ENCODE results near the gene NPY.

GRCh38 chr7:24334627-24335026 lies 50.6 kb downstream of the NPY start:
- TF ChIP-seq, protein P1, sequence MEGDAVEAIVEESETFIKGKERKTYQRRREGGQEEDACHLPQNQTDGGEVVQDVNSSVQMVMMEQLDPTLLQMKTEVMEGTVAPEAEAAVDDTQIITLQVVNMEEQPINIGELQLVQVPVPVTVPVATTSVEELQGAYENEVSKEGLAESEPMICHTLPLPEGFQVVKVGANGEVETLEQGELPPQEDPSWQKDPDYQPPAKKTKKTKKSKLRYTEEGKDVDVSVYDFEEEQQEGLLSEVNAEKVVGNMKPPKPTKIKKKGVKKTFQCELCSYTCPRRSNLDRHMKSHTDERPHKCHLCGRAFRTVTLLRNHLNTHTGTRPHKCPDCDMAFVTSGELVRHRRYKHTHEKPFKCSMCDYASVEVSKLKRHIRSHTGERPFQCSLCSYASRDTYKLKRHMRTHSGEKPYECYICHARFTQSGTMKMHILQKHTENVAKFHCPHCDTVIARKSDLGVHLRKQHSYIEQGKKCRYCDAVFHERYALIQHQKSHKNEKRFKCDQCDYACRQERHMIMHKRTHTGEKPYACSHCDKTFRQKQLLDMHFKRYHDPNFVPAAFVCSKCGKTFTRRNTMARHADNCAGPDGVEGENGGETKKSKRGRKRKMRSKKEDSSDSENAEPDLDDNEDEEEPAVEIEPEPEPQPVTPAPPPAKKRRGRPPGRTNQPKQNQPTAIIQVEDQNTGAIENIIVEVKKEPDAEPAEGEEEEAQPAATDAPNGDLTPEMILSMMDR (IDR thresholded peaks at IDR 0.05) = no peak
- TF ChIP-seq RAD21 (conservative IDR thresholded peaks at IDR 0.05 in 1 of 2, IDR thresholded peaks at IDR 0.05 in 1 of 2) (no peak), JUN (IDR thresholded peaks at IDR 0.05) (no peak), MAZ (IDR thresholded peaks at IDR 0.05; ENCODE audit: borderline replicate concordance, low read depth, low read length) (no peak), ESRRA (IDR thresholded peaks at IDR 0.05; ENCODE audit: borderline replicate concordance, low read length) (no peak), CBX8 (IDR thresholded peaks at IDR 0.05) (no peak), SREBF2 (IDR thresholded peaks at IDR 0.05) (no peak), CEBPB (IDR thresholded peaks at IDR 0.05) (no peak), REST (IDR thresholded peaks at IDR 0.05) (no peak), PBX3 (IDR thresholded peaks at IDR 0.05) (no peak), PHF8 (IDR thresholded peaks at IDR 0.05; ENCODE audit: borderline replicate concordance, low read depth) (no peak), EP300 (IDR thresholded peaks at IDR 0.05) (no peak), CHD4 (IDR thresholded peaks at IDR 0.05; ENCODE audit: borderline replicate concordance) (no peak), NFE2L2 (conservative IDR thresholded peaks at IDR 0.05; ENCODE audit: low read length) (no peak)
